Measurements from ENCODE around the gene CBLB.

The CBLB gene

GRCh38 chr3:105688821-105689220 is 180.0 kb downstream of the CBLB start:
- no peak for DNase-seq (ENCODE audit: low read depth in 2 of 2)

- DNase-seq (ENCODE audit: low read depth in 2 of 2) = no peak
Measured at GRCh38 chr3:105686278-105686897, 182.4 kb downstream of the CBLB start.

GRCh38 chr3:105679951-105680350 is 188.9 kb downstream of the CBLB start:
- no peak for DNase-seq (ENCODE audit: low read depth in 2 of 2)

GRCh38 chr3:105678017-105678416 is 190.8 kb downstream of the CBLB start:
- no peak for DNase-seq (ENCODE audit: low read depth in 2 of 2)

- DNase-seq (ENCODE audit: low read depth in 2 of 2) = no peak
Measured at GRCh38 chr3:105676621-105677300, 192.1 kb downstream of the CBLB start.

GRCh38 chr3:105674437-105675065 is 194.3 kb downstream of the CBLB start:
- DNase-seq (ENCODE audit: low read depth in 2 of 2) = no peak

- no peak for DNase-seq (ENCODE audit: low read depth in 2 of 2)
Measured at GRCh38 chr3:105672996-105673395, 195.8 kb downstream of the CBLB start.

- no peak for DNase-seq (ENCODE audit: low read depth in 2 of 2)
Measured at GRCh38 chr3:105662306-105662705, 206.5 kb downstream of the CBLB start.

GRCh38 chr3:105661461-105661860 is 207.4 kb downstream of the CBLB start:
- DNase-seq (ENCODE audit: low read depth in 2 of 2) = no peak

- DNase-seq (ENCODE audit: low read depth in 2 of 2) = no peak
Measured at GRCh38 chr3:105656651-105657504, 211.9 kb downstream of the CBLB start.

GRCh38 chr3:105653868-105654267 is 214.9 kb downstream of the CBLB start:
- no peak for DNase-seq (ENCODE audit: low read depth in 2 of 2)

- no peak for DNase-seq (ENCODE audit: low read depth in 2 of 2)
Measured at GRCh38 chr3:105653166-105653565, 215.6 kb downstream of the CBLB start.

- no peak for DNase-seq (ENCODE audit: low read depth in 2 of 2)
Measured at GRCh38 chr3:105649480-105649879, 219.3 kb downstream of the CBLB start.

- DNase-seq (ENCODE audit: low read depth in 2 of 2) = no peak
Measured at GRCh38 chr3:105647047-105647446, 221.8 kb downstream of the CBLB start.

- DNase-seq (ENCODE audit: low read depth in 2 of 2) = no peak
Measured at GRCh38 chr3:105639131-105639530, 229.7 kb downstream of the CBLB start.

GRCh38 chr3:105634708-105635107 is 234.1 kb downstream of the CBLB start:
- no peak for DNase-seq (ENCODE audit: low read depth in 2 of 2)

GRCh38 chr3:105629718-105630117 is 239.1 kb downstream of the CBLB start:
- DNase-seq (ENCODE audit: low read depth in 2 of 2) = no peak

- DNase-seq (ENCODE audit: low read depth in 2 of 2) = no peak
Measured at GRCh38 chr3:105626739-105627138, 242.1 kb downstream of the CBLB start.

GRCh38 chr3:105622169-105622568 is 246.6 kb downstream of the CBLB start:
- DNase-seq (ENCODE audit: low read depth in 2 of 2) = no peak

- DNase-seq (ENCODE audit: low read depth in 2 of 2) = no peak
Measured at GRCh38 chr3:105620236-105620635, 248.6 kb downstream of the CBLB start.

- no peak for DNase-seq (ENCODE audit: low read depth in 2 of 2)
Measured at GRCh38 chr3:105619651-105620050, 249.2 kb downstream of the CBLB start.

GRCh38 chr3:105618556-105618955 is 250.3 kb downstream of the CBLB start:
- DNase-seq (ENCODE audit: low read depth in 2 of 2) = no peak

Measured in stimulated activated CD8-positive, alpha-beta memory T cell treated with anti-CD3 and anti-CD28 coated beads, Interleukin-2, amount 100 ng/mL, for 1 hour (primary cell).